HepG2 (cell line): ENCODE measurements around the gene ALPI. TPM values are rescaled to one million over a fixed set of nuclear protein-coding genes. Genes with fewer than 3 reads are reported as not detected.

ENCODE experiments used
- ATAC-seq: fragments of 200-7000 bp; cut with Tn5 transposase; 3 replicates; pipeline ENCODE4 v1.9.1; 2020; ENCODE audit warnings: mild to moderate bottlenecking, moderate library complexity
- BruUV-seq: library from RNA; stranded (reverse); fragments of 400-500 nt; replicated peaks from 2 replicates; lab custom pipeline; 2021; lab: Mats Ljungman, UMichigan
- CTCF ChIA-PET: fragments of 300-600 bp; formaldehyde crosslinking; extraction: SDS; loops from one replicate; lab custom pipeline; 2021; ENCODE audit warnings: low total read pairs, inconsistent platforms, low intra/inter-chr PET ratio; lab: Yijun Ruan, JAX
- POLR2A ChIA-PET: fragments of 350-600 bp; sonication (Branson Sonifier 250); formaldehyde crosslinking; loops from one replicate; lab custom pipeline; 2020; ENCODE audit warnings: antibody characterized with exemption, inconsistent platforms; lab: Yijun Ruan, JAX
- DNase-seq: peaks from one replicate; pipeline ENCODE4 v3.0.0-alpha.2; 2015; ENCODE audit warnings: low spot score
- FAIRE-seq: peaks from 3 replicates; lab custom pipeline; 2011; peaks lifted over from hg19 to GRCh38; lab: Jason Lieb, UNC
- H2AFZ ChIP-seq: one replicate; pipeline ENCODE4 v1.6.1; 2011; ENCODE audit warnings: low read length, inconsistent platforms
- H3K27ac ChIP-seq: fragments of 300-600 bp; 3 replicates; pipeline ENCODE4 v1.8.0; 2011; ENCODE audit warnings: mixed run types, mild to moderate bottlenecking, mixed read lengths, low read length, inconsistent platforms; ENCODE audit not compliant: insufficient read depth; ENCODE audit errors: extremely low read length
- H3K27me3 ChIP-seq, 2 experiments: fragments of 200-600 bp in 1 of 2; 2 replicates in 1 of 2; 3 replicates in 1 of 2; pipeline versions ENCODE4 v1.6.0 to v1.8.0; 2011; ENCODE audit warnings: low read length in 2 of 2, mild to moderate bottlenecking in 2 of 2, moderate library complexity in 2 of 2, inconsistent platforms in 1 of 2; ENCODE audit not compliant: insufficient read depth in 2 of 2, control insufficient read depth in 1 of 2
- H3K36me3 ChIP-seq, 2 experiments: fragments of 200-600 bp in 1 of 2; replicated peaks in 1 of 2; 2 replicates in 1 of 2; 3 replicates in 1 of 2; pipeline versions ENCODE4 v1.5.1 to v1.8.0; 2011; ENCODE audit warnings: low read length in 2 of 2, inconsistent platforms in 1 of 2; ENCODE audit not compliant: insufficient read depth in 2 of 2, control insufficient read depth in 1 of 2
- H3K4me1 ChIP-seq: 2 replicates; pipeline ENCODE4 v1.5.1; 2012; ENCODE audit warnings: low read length, inconsistent platforms; ENCODE audit not compliant: insufficient read depth
- H3K4me2 ChIP-seq: 2 replicates; pipeline ENCODE4 v1.6.0; 2011; ENCODE audit warnings: low read depth, low read length, inconsistent platforms
- H3K4me3 ChIP-seq, 3 experiments: fragments of 200-600 bp in 1 of 3; sonication (generic), shearing (Covaris generic) in 1 of 3; replicated peaks in 1 of 3; 2 replicates each; pipeline ENCODE4 v1.5.1; 2011 to 2016; ENCODE audit warnings: low read length in 3 of 3, inconsistent platforms in 2 of 3, low read depth in 2 of 3, mild to moderate bottlenecking in 2 of 3, control low read depth in 1 of 3, mixed read lengths in 1 of 3; ENCODE audit not compliant: insufficient read depth in 1 of 3
- H3K79me2 ChIP-seq: one replicate; pipeline ENCODE4 v1.6.1; 2011; ENCODE audit warnings: low read length, inconsistent platforms; ENCODE audit not compliant: insufficient read depth
- H3K9ac ChIP-seq: 2 replicates; pipeline ENCODE4 v1.6.0; 2011; ENCODE audit warnings: mild to moderate bottlenecking, low read depth, low read length, inconsistent platforms; ENCODE audit not compliant: insufficient read depth
- H3K9me3 ChIP-seq: 2 replicates; pipeline ENCODE4 v1.5.1; 2012; ENCODE audit warnings: mild to moderate bottlenecking, low read length
- H4K20me1 ChIP-seq: 2 replicates; pipeline ENCODE4 v1.6.0; 2011; ENCODE audit warnings: inconsistent platforms, mild to moderate bottlenecking, low read length, moderate library complexity; ENCODE audit not compliant: insufficient read depth
- FOXP1 ChIP-seq, 2 experiments: fragments of 450-650 bp in 1 of 2; IDR thresholded peaks; 2 replicates each; pipeline ENCODE4 v1.6.1; 2017 to 2018; ENCODE audit warnings: antibody characterized with exemption in 1 of 2
- NR2C2 ChIP-seq: sonication (generic); formaldehyde crosslinking; IDR thresholded peaks from 2 replicates; pipeline ENCODE4 v1.4.0; 2020; ENCODE audit warnings: missing genetic modification reagents, mild to moderate bottlenecking, moderate library complexity, borderline replicate concordance
- ONECUT2 ChIP-seq: sonication (generic); formaldehyde crosslinking; IDR thresholded peaks from 2 replicates; pipeline ENCODE4 v1.4.0; 2020; ENCODE audit warnings: missing genetic modification reagents
- PAX8 ChIP-seq: sonication (generic); formaldehyde crosslinking; IDR thresholded peaks from 2 replicates; pipeline ENCODE4 v1.8.0; 2022; ENCODE audit warnings: mild to moderate bottlenecking, missing genetic modification reagents, borderline replicate concordance
- PRPF4 ChIP-seq: fragments of 200-400 bp; formaldehyde crosslinking; IDR thresholded peaks from 2 replicates; pipeline ENCODE4 v1.6.1; 2016; ENCODE audit warnings: low read length, low read depth; ENCODE audit not compliant: poor library complexity, severe bottlenecking
- RNF2 ChIP-seq: fragments of 450-650 bp; conservative IDR thresholded peaks from 2 replicates; pipeline ENCODE4 v1.6.1; 2016; ENCODE audit warnings: low read depth
- RXRB ChIP-seq: IDR thresholded peaks from 2 replicates; pipeline ENCODE4 v1.6.1; 2016; ENCODE audit warnings: borderline replicate concordance, missing genetic modification reagents, missing compliant biosample characterization
- SAFB2 ChIP-seq: sonication (generic); formaldehyde crosslinking; IDR thresholded peaks from 2 replicates; pipeline ENCODE4 v1.5.1; 2020; ENCODE audit warnings: missing genetic modification reagents, low read depth, mild to moderate bottlenecking, borderline replicate concordance
- SIN3A ChIP-seq: IDR thresholded peaks from 2 replicates; pipeline ENCODE4 v1.6.1; 2011; ENCODE audit warnings: low read depth, mild to moderate bottlenecking, control low read depth, low read length, borderline replicate concordance
- TBP ChIP-seq: sonication (generic); formaldehyde crosslinking; IDR thresholded peaks from 2 replicates; pipeline ENCODE4 v1.5.0; 2020; ENCODE audit warnings: missing genetic modification reagents
- ZNF138 ChIP-seq: sonication (generic); formaldehyde crosslinking; IDR thresholded peaks from 2 replicates; pipeline ENCODE4 v1.5.0; 2020; ENCODE audit warnings: mild to moderate bottlenecking, low read depth, missing genetic modification reagents
- ZNF446 ChIP-seq: sonication (generic); formaldehyde crosslinking; IDR thresholded peaks from 2 replicates; pipeline ENCODE4 v1.5.0; 2020; ENCODE audit warnings: mild to moderate bottlenecking, missing genetic modification reagents
- ZNF614 ChIP-seq: IDR thresholded peaks from 2 replicates; pipeline ENCODE4 v1.6.1; 2018; ENCODE audit warnings: missing biosample characterization, missing genetic modification reagents, inconsistent platforms, borderline replicate concordance
- ZNF790 ChIP-seq: sonication (generic); formaldehyde crosslinking; IDR thresholded peaks from 2 replicates; pipeline ENCODE4 v1.8.0; 2022; ENCODE audit warnings: missing genetic modification reagents, mild to moderate bottlenecking, borderline replicate concordance
- ZNF883 ChIP-seq: sonication (generic); formaldehyde crosslinking; IDR thresholded peaks from 2 replicates; pipeline ENCODE4 v1.5.1; 2020; ENCODE audit warnings: mild to moderate bottlenecking, missing genetic modification reagents; ENCODE audit errors: not compliant biosample characterization
- WGBS: methylation state at CpG from one replicate; pipeline ENCODE4 v1.1.6; 2017; ENCODE audit warnings: low lambda C conversion rate; 5-methylcytosine and 5-hydroxymethylcytosine counted together
- in situ Hi-C: cut with HindIII; loops from 2 replicates; pipeline ENCODE4 v1.10.0; 2017; ENCODE audit warnings: low pct_unique_long_range_greater_than_20kb; ENCODE audit not compliant: extremely low pct_ligation_motif_present
- intact Hi-C: fragments of 100-400 bp; cut with micrococcal nuclease; formaldehyde crosslinking; loops from one replicate; pipeline ENCODE4 v1.10.0; 2022; ENCODE audit not compliant: unreplicated experiment
- polyA plus RNA-seq, 8 experiments: library from polyadenylated mRNA; depleted of rRNA in 3 of 8; stranded (reverse) in 7 of 8; unstranded in 1 of 8; fragments of >200 nt; fragmentation: Illumina TruSeq in 4 of 8; extraction: Trizol in 4 of 8; gene quantifications; 2 replicates each; pipeline versions ENCODE4 v1.2.1 to v1.2.3, GENCODE V29; 2011 to 2016; ENCODE audit warnings: low read depth in 4 of 8, missing spikeins in 1 of 8, mixed read lengths in 1 of 8; ENCODE audit not compliant: insufficient read depth in 1 of 8
- total RNA-seq, 5 experiments: library from RNA; depleted of rRNA; stranded (reverse); fragments of >200 nt; fragmentation: Illumina TruSeq; extraction: Trizol; gene quantifications; 2 replicates each; pipeline ENCODE4 v1.2.3, GENCODE V29; 2016; ENCODE audit warnings: low read depth in 1 of 5

ALPI gene
- total and polyA plus RNA-seq, 2 of the 13 experiments (the other 11 are each of a cell fraction or from before 2014, with no cell fraction given), result not detected

DNA sequence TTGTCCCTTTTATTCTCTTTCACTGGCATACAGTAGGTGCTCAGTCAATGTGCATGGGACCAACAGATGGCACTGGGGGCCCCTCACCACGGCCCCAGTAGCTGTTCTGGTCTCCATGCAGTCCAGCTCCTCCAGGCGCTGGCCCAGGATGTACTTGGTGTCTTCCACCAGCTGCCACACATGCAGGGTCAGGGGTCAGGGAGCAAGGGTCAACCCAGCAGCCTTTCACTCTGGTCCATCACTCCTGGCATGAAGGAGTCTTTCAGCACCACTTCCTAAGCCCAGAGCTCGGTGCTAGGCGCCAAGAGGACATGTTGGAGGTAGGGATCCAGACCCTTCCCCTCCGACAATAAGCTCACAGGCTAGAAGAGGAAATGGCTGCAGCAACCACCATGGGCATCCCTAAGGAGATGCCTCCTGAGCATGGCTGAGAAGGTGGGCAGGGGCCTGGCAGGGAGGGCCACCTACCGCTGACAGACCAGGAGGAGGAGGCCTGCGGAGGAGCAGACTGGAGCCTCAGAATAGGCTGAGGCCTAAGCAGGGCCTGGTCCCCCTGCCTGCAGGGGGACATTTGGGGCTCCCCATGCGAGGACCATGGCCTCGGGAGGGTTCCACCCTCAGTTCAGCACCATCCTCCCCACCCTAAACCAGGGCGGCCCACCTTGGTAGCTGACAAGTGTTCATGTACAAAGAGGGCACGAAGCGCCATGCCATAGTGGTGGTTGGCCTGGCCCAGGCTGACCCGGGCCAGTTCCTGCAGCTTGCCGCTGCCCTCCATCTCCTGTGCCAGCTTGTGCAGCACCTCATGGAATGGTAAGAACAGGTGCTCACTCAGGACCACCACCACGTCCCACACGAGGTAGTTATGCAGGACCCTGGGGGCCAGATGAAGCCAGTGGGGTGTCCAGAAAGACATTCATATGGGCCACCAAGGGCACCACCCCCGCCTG lies 39.2 kb upstream of the ALPI start:
- no peak overlapping the region for H2AFZ ChIP-seq
- ATAC-seq (no peak), FAIRE-seq (no peak), DNase-seq (no peak)
- TF ChIP-seq NR2C2 (CRISPR knock-in tag) (peak; percentile 70), PRPF4 (no peak)
- no peaks in the 10 kb centered on the region for H3K36me3 ChIP-seq
- ChIA-PET POLR2A (no interaction called here), CTCF (no interaction called here)
- BruUV-seq, result no TSS peak
- no peaks in the 10 kb centered on the region for H3K4me1 ChIP-seq
- H3K27me3 ChIP-seq, result peaks cover 17 to 77% of the 10 kb centered on the region in 2 experiments
- H3K4me3 ChIP-seq, result no peak overlapping the region
- peaks cover 4% of the 10 kb centered on the region; the same call in 1 of the 2 replicates for H3K9me3 ChIP-seq
- no peak overlapping the region for H3K9ac ChIP-seq
- intact Hi-C loops (no loop called here), in situ Hi-C loops (no loop called here)
- 22% methylated on average over 12 of the region's 17 CpGs for WGBS
- no peak overlapping the region for H3K27ac ChIP-seq
- H3K4me2 ChIP-seq, result no peak overlapping the region
- no peaks in the 10 kb centered on the region for H4K20me1 ChIP-seq
- no peaks in the 10 kb centered on the region for H3K79me2 ChIP-seq

DNA sequence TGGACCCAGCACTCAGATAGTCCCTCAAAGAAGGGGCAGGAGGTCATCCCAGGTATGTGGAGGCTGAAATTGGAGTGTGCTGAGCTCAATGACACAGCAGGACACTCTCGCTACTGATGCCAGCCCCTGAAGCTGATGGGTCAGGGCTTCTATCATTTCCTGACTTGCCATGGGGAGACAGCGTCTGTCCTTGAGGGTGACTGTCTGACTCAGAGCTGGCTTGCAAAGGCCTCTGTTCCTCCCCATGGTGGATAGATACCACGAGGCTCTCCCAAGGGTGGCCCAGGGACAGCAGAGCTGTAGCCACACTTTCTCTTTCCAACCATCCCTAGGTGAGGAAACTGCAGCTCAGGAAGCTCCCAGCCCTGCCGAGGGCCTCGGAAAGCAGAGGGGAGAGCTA lies 38.5 kb upstream of the ALPI start:
- BruUV-seq, result no TSS peak
- ATAC-seq (no peak), DNase-seq (no peak), FAIRE-seq (no peak)
- 7% methylated on average over 3 of the region's 5 CpGs for WGBS
- Histone ChIP-seq H3K36me3 (no peaks in the 10 kb centered on the region), H3K4me1 (no peaks in the 10 kb centered on the region), H2AFZ (no peak overlapping the region), H3K27ac (no peak overlapping the region), H3K79me2 (no peaks in the 10 kb centered on the region), H3K4me3 (no peak overlapping the region), H3K9ac (no peak overlapping the region), H3K4me2 (no peak overlapping the region), H4K20me1 (no peaks in the 10 kb centered on the region), H3K9me3 (peaks cover 11% of the 10 kb centered on the region), H3K27me3 (peaks cover 17 to 82% of the 10 kb centered on the region in 2 experiments)
- TF ChIP-seq FOXP1 (IDR thresholded peaks at IDR 0.05) (no peak), FOXP1 (CRISPR knock-in tag; IDR thresholded peaks at IDR 0.05) (no peak), ZNF614 (CRISPR knock-in tag) (no peak), ZNF790 (CRISPR knock-in tag) (no peak), ZNF138 (CRISPR knock-in tag) (no peak), RXRB (CRISPR knock-in tag) (no peak), PAX8 (CRISPR knock-in tag) (no peak), RNF2 (no peak), ZNF446 (CRISPR knock-in tag) (no peak), SAFB2 (CRISPR knock-in tag) (no peak), ONECUT2 (no peak), ZNF883 (CRISPR knock-in tag) (no peak), SIN3A (no peak), TBP (no peak)
- ChIA-PET CTCF (no interaction called here), POLR2A (no interaction called here)
- intact Hi-C loops, result no loop called here
- in situ Hi-C loops, result no loop called here
